HCT116 (cell line): Measurements from ENCODE around the gene SVIL. TPM values are rescaled to one million over a fixed set of nuclear protein-coding genes. Genes with fewer than 3 reads are reported as not detected.
"Not testable (repeated sequence)": the region's sequence is repeated elsewhere in the genome, so short reads cannot be mapped to it uniquely, and the experiment has no call there.

Experiments
- ATAC-seq: fragments of 200-7000 bp; cut with Tn5 transposase; 2 replicates; pipeline ENCODE4 v1.9.1; 2020; ENCODE audit warnings: mild to moderate bottlenecking, moderate library complexity
- BruUV-seq: library from RNA; stranded (reverse); fragments of 400-500 nt; replicated peaks from 2 replicates; lab custom pipeline; 2021; lab: Mats Ljungman, UMichigan
- CTCF ChIA-PET: fragments of 300-600 bp; sonication (Branson Sonifier 250); formaldehyde crosslinking; loops from one replicate; lab custom pipeline; 2021; ENCODE audit warnings: antibody characterized with exemption; lab: Charles Lee
- POLR2A ChIA-PET: fragments of 300-600, 350-600 bp; sonication (Branson Sonifier 250); formaldehyde crosslinking; loops from one replicate; lab custom pipeline; 2021; ENCODE audit warnings: antibody characterized with exemption; lab: Charles Lee
- RAD21 ChIA-PET, 2 experiments: fragments of 300-600 bp; sonication (Branson Sonifier 250); formaldehyde crosslinking; loops; one replicate each; lab custom pipeline; 2023; ENCODE audit warnings: low total read pairs in 2 of 2; ENCODE audit not compliant: uncharacterized antibody in 2 of 2, unreplicated experiment in 2 of 2, low non-redundant PET in 1 of 2; lab: Charles Lee
- DNase-seq: peaks from one replicate; pipeline ENCODE4 v3.0.0-alpha.2; 2010; ENCODE audit warnings: low read depth, low spot score
- H2AFZ ChIP-seq: fragments of 200-600 bp; shearing (Covaris generic), sonication (generic); 2 replicates; pipeline ENCODE4 v1.6.1; 2017; ENCODE audit warnings: low read depth, mixed run types, mixed read lengths, antibody characterized with exemption, low read length; ENCODE audit not compliant: poor library complexity, severe bottlenecking
- H3K27ac ChIP-seq: 2 replicates; pipeline ENCODE4 v1.5.1; 2012; ENCODE audit warnings: low read depth, low read length
- H3K27me3 ChIP-seq: fragments of 200-600 bp; sonication (generic); 2 replicates; pipeline ENCODE4 v1.6.1; 2016; ENCODE audit warnings: mixed run types, low read length, mixed read lengths; ENCODE audit not compliant: insufficient read depth
- H3K36me3 ChIP-seq, 2 experiments: fragments of 200-500 bp in 1 of 2; fragments of 200-600 bp in 1 of 2; sonication (Bioruptor generic) in 1 of 2; sonication (generic) in 1 of 2; 2 replicates each; pipeline versions ENCODE4 v1.5.1 to v1.6.1; 2014 to 2016; ENCODE audit warnings: low read length in 2 of 2, inconsistent platforms in 1 of 2, mixed read lengths in 1 of 2, mixed run types in 1 of 2; ENCODE audit not compliant: insufficient read depth in 2 of 2, control insufficient read depth in 1 of 2
- H3K4me1 ChIP-seq, 2 experiments: fragments of 200-600 bp in 1 of 2; sonication (generic) in 1 of 2; 2 replicates each; pipeline versions ENCODE4 v1.5.1 to v1.6.1; 2012 to 2017; ENCODE audit warnings: low read length in 2 of 2, inconsistent platforms in 1 of 2, mild to moderate bottlenecking in 1 of 2, mixed read lengths in 1 of 2, mixed run types in 1 of 2, moderate library complexity in 1 of 2; ENCODE audit not compliant: insufficient read depth in 2 of 2, control insufficient read depth in 1 of 2
- H3K4me2 ChIP-seq: fragments of 200-600 bp; sonication (generic); 2 replicates; pipeline ENCODE4 v1.6.1; 2017; ENCODE audit warnings: mixed run types, low read length, mixed read lengths
- H3K4me3 ChIP-seq, 2 experiments: fragments of 200-600 bp in 1 of 2; sonication (generic) in 1 of 2; replicated peaks in 1 of 2; 2 replicates each; pipeline ENCODE4 v1.5.1; 2011 to 2016; ENCODE audit warnings: low read length in 2 of 2, control low read depth in 1 of 2, low read depth in 1 of 2, mild to moderate bottlenecking in 1 of 2, mixed read lengths in 1 of 2, mixed run types in 1 of 2
- H3K79me2 ChIP-seq: fragments of 200-600 bp; sonication (generic); 2 replicates; pipeline ENCODE4 v1.6.1; 2017; ENCODE audit warnings: mild to moderate bottlenecking, mixed run types, low read length, moderate library complexity, mixed read lengths; ENCODE audit not compliant: insufficient read depth
- H3K9ac ChIP-seq: fragments of 200-600 bp; sonication (generic); 2 replicates; pipeline ENCODE4 v1.6.1; 2016; ENCODE audit warnings: low read length, mixed read lengths
- H3K9me2 ChIP-seq: fragments of 200-600 bp; sonication (generic), shearing (Covaris generic); 2 replicates; pipeline ENCODE4 v1.6.1; 2017; ENCODE audit warnings: mixed run types, mild to moderate bottlenecking, moderate library complexity; ENCODE audit not compliant: insufficient read depth
- H3K9me3 ChIP-seq, 2 experiments: fragments of 200-500 bp in 1 of 2; fragments of 200-600 bp in 1 of 2; sonication (Bioruptor generic) in 1 of 2; sonication (generic) in 1 of 2; 2 replicates each; pipeline ENCODE4 v1.6.1; 2014 to 2017; ENCODE audit warnings: low read length in 2 of 2, mixed read lengths in 2 of 2, inconsistent platforms in 1 of 2, low read depth in 1 of 2, mild to moderate bottlenecking in 1 of 2, mixed run types in 1 of 2, moderate library complexity in 1 of 2; ENCODE audit not compliant: control insufficient read depth in 1 of 2, insufficient read depth in 1 of 2
- H4K20me1 ChIP-seq: fragments of 200-600 bp; sonication (generic), shearing (Covaris generic); 2 replicates; pipeline ENCODE4 v1.6.1; 2017; ENCODE audit warnings: mixed run types, mild to moderate bottlenecking, moderate library complexity; ENCODE audit not compliant: insufficient read depth
- CEBPB ChIP-seq: IDR thresholded peaks from 2 replicates; pipeline ENCODE4 v1.6.1; 2012; ENCODE audit warnings: low read depth
- CTCF ChIP-seq, 3 experiments: fragments of 200-600 bp in 1 of 3; sonication (generic) in 1 of 3; IDR thresholded peaks in 2 of 3; conservative IDR thresholded peaks in 1 of 3; 2 replicates each; pipeline ENCODE4 v1.5.1; 2012 to 2017; ENCODE audit warnings: low read depth in 2 of 3, low read length in 2 of 3, antibody characterized with exemption in 1 of 3, borderline replicate concordance in 1 of 3, control low read depth in 1 of 3, mild to moderate bottlenecking in 1 of 3, mixed read lengths in 1 of 3, mixed run types in 1 of 3, moderate library complexity in 1 of 3; ENCODE audit not compliant: insufficient read depth in 1 of 3
- YY1 ChIP-seq: IDR thresholded peaks from 2 replicates; pipeline ENCODE4 v1.6.1; 2011; ENCODE audit warnings: low read length, low read depth, moderate library complexity, mild to moderate bottlenecking; ENCODE audit not compliant: insufficient replicate concordance; ENCODE audit errors: extremely low read depth
- intact Hi-C: fragments of 100-400 bp; cut with micrococcal nuclease; formaldehyde crosslinking; loops from 2 replicates; pipeline ENCODE4 v1.10.0; 2022
- total RNA-seq: library from RNA; stranded (reverse); gene quantifications from one replicate; pipeline ENCODE4 v1.2.1, GENCODE V29; 2021; ENCODE audit not compliant: unreplicated experiment

Gene SVIL
- total RNA-seq, 1 experiment from 2014 or later: 27.0 TPM

DNA sequence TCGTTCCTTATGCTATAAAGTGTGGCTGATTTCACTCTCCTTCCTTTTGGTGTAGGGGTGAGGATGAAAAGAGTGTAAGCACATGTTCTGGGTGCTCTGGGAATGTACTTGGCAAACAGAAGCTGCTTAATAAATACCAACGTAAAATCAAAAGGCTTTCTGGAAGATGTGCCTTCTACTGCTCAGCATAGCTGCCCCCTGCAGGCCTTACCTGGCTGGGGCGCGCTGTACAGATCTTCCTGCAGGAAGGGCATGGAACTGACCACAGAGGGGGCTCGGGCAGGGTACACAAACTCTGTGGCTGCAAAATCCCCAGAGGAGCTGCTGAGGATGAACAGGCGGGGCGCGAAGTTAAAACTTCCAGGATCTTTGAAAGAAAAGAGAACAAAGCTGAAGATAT is 169.4 kb downstream of the SVIL start:
- Histone ChIP-seq H3K27me3 (no peaks in the 10 kb centered on the region), H4K20me1 (no peaks in the 10 kb centered on the region), H3K27ac (no peak overlapping the region), H3K4me1 (no peaks in the 10 kb centered on the region), H3K9ac (no peak overlapping the region), H3K79me2 (no peaks in the 10 kb centered on the region), H3K4me3 (no peak overlapping the region), H3K9me2 (no peaks in the 10 kb centered on the region), H3K4me2 (no peak overlapping the region), H3K36me3 (peaks cover 11 to 14% of the 10 kb centered on the region in 2 experiments; a peak in 3 of 4 replicates), H2AFZ (no peak overlapping the region), H3K9me3 (no peaks in the 10 kb centered on the region; a peak in 1 of 4 replicates)
- DNase-seq: no peak
- intact Hi-C loops: no loop called here
- BruUV-seq: no TSS peak
- peak; percentile 75 for ATAC-seq
- ChIA-PET POLR2A (no interaction called here), RAD21 (no interaction called here), CTCF (interaction anchor here (0.8 kb wide), 1 partner anchor 17 kb away, joined by 3 read pairs; no protein-coding TSS in a partner anchor)
- TF ChIP-seq CTCF (IDR thresholded peaks at IDR 0.05 in 2 of 3, conservative IDR thresholded peaks at IDR 0.05 in 1 of 3; ENCODE audit: borderline replicate concordance in 1 of 3, insufficient read depth in 1 of 3, low read depth in 2 of 3, low read length in 2 of 3) (peak in 2 of 3 experiments; percentile 55 to 66; a peak in 4 of 6 replicates), CEBPB (no peak), YY1 (no peak)

DNA sequence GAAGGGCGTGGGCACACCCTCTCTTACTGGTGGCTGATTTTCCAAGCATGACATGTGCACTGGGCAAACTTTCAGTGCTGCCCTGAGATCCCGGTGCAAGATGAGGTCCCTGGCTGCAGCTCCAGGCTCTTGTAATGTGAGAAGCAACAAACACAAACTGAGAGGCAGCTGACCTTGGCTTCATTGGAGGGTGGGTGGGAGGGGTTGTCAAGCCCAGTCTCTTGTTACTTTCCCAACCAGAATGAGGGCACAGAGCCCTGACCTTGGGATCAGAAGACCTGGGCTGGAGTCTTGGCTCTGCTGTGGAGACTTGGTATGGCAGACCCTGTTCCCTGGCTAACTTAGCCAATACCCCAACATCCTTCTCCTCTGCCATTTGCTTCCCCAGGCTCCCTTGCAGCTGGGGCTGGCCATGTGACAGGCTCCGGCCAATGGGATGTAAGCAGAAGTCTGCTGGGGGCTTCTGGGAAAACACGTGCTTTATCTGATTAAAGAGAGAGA is 170.1 kb downstream of the SVIL start:
- BruUV-seq, H3K79me2 ChIP-seq, intact Hi-C loops, H3K9me3 ChIP-seq, H3K9me2 ChIP-seq, CTCF ChIA-PET, ATAC-seq, H3K9ac ChIP-seq, RAD21 ChIA-PET, POLR2A ChIA-PET, H3K4me3 ChIP-seq, H3K4me1 ChIP-seq, H2AFZ ChIP-seq, H3K4me2 ChIP-seq, H3K27ac ChIP-seq, H3K27me3 ChIP-seq, H4K20me1 ChIP-seq, DNase-seq: not testable (repeated sequence)
- peaks cover 11 to 21% of the 10 kb centered on the region in 2 experiments; a peak in 3 of 4 replicates for H3K36me3 ChIP-seq
